ENCODE data around the gene KLHL17.

The KLHL17 gene

DNA sequence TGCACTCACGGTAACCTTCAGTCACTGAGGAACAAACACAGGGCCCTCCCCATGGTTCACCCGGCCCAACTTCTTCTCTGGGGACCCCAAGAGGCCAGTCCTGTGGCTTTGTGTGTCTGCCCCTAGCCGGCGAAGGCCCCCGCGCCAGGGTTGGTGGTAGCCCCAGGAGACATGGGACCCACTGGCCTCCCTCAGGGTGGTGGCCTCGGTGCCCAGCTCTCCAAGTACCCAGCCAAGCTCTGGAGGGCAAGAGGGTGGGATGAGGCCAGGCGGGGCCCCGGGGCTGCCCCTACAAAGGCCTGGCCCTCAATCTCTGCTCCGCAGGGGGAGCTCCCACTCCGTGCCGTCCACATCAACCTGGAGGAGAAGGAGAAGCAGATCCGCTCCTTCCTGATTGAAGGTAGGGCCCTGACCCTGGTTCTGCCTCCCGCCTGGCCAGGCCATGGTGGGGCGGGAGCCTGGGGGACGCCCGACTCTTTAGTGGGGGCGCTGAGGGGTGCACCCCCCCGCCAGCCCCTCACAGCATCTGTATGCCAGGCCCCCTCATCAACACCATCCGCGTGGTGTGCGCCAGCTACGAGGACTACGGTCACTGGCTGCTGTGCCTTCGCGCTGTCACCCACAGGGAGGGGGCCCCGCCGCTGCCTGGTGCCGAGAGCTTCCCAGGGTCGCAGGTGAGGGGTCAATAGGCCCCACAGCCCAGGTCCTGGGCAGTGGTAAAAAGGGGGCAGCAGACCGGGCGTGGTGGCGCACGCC, 11.5 kb downstream of the KLHL17 start:
- peaks cover 11 to 91% (median 61%) of the 10 kb centered on the region in 3 experiments for H3K27me3 ChIP-seq (ENCODE audit: control insufficient read depth in 3 of 3, insufficient read depth in 3 of 3, low read depth in 1 of 3, low read length in 3 of 3)
- H3K27ac ChIP-seq (replicated peaks; ENCODE audit: low read length), result no peak overlapping the region
- peak overlapping the region; percentile 82 for H3K14ac ChIP-seq (ENCODE audit: low read length)
- H4K91ac ChIP-seq (ENCODE audit: low read depth, low read length, poor library complexity), result no peak overlapping the region
- H3K9me3 ChIP-seq (replicated peaks in 1 of 2; ENCODE audit: control insufficient read depth in 2 of 2, insufficient read depth in 1 of 2, low read depth in 1 of 2, low read length in 2 of 2), result peaks cover 0 to 6% of the 10 kb centered on the region in 2 donors
- no peak overlapping the region for H2BK15ac ChIP-seq (ENCODE audit: low read length)
- H2AFZ ChIP-seq (ENCODE audit: low read length), result no peak overlapping the region
- H3K4me2 ChIP-seq (ENCODE audit: insufficient read depth, low read length, poor library complexity, severe bottlenecking), result no peak overlapping the region
- H3K4me1 ChIP-seq (ENCODE audit: control insufficient read depth in 2 of 2, insufficient read depth in 1 of 2, low read depth in 1 of 2, low read length in 2 of 2), result peaks cover 3 to 6% of the 10 kb centered on the region in 2 donors
- H3K4ac ChIP-seq (ENCODE audit: low read length), result no peak overlapping the region
- no peak overlapping the region for H3K9ac ChIP-seq (ENCODE audit: low read depth, low read length, poor library complexity)
- no peak overlapping the region for H2BK5ac ChIP-seq (ENCODE audit: low read length)
- H3K23ac ChIP-seq (ENCODE audit: low read depth, low read length, poor library complexity), result peak overlapping the region; percentile 65
- peak overlapping the region; percentile 38 for H3K18ac ChIP-seq (ENCODE audit: low read length)
- no peak overlapping the region for H2BK12ac ChIP-seq (ENCODE audit: low read length)
- no peak overlapping the region for H4K8ac ChIP-seq (ENCODE audit: low read depth, low read length)
- no peaks in the 10 kb centered on the region for H3K79me1 ChIP-seq (ENCODE audit: low read depth, low read length)
- H2AK5ac ChIP-seq (ENCODE audit: low read depth, low read length), result peak overlapping the region; percentile 94
- H3K36me3 ChIP-seq (replicated peaks in 1 of 2; ENCODE audit: control insufficient read depth in 2 of 2, insufficient read depth in 2 of 2, low read length in 2 of 2), result peaks cover 0 to 2% of the 10 kb centered on the region in 2 donors
- DNase-seq (ENCODE audit: low spot score), result no peak
- no CpG with 5 or more reads among the region's 34 CpGs for WGBS, 2 donors (ENCODE audit: extremely low coverage in 2 of 2, insufficient read length in 2 of 2, insufficient replicate concordance in 1 of 2)
- H2BK120ac ChIP-seq (ENCODE audit: low read depth, low read length), result no peak overlapping the region
- no peak overlapping the region for H3K4me3 ChIP-seq (ENCODE audit: low read length in 2 of 2)

DNA sequence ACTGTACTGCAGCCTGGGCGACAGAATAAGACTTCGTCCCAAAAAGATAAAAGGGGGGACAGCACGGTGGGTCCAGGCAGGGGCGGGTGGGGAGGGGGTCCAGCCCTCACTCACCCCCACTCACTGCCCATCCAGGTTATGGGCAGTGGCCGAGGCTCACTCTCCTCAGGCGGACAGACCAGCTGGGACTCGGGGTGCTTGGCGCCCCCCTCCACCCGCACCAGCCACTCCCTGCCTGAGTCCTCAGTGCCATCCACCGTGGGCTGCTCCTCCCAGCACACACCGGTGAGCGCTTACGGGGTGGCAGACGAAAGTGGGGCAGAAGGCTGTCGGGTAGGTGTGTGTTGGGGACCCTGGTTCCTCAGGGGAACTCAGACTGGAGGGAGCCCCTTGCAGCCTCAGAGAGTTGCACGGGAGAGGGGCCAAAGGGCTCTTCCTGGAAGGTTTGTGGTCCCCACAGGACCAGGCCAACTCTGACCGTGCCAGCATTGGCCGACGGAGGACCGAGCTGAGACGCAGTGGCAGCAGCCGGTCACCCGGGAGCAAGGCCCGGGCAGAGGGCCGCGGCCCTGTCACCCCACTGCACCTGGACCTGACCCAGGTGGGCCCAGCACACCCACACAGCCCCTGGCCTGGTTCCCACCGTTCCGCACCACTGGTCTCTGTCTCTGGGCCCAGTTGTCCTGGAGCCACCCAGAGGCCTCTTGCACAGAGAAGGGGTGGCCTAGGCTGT, 12.5 kb downstream of the KLHL17 start:
- H4K91ac ChIP-seq (ENCODE audit: low read depth, low read length, poor library complexity), result no peak overlapping the region
- no peak overlapping the region for H2AFZ ChIP-seq (ENCODE audit: low read length)
- no peak overlapping the region for H3K4me2 ChIP-seq (ENCODE audit: insufficient read depth, low read length, poor library complexity, severe bottlenecking)
- peak overlapping the region; percentile 48 for H3K18ac ChIP-seq (ENCODE audit: low read length)
- H2AK5ac ChIP-seq (ENCODE audit: low read depth, low read length), result peak overlapping the region; percentile 90
- H3K14ac ChIP-seq (ENCODE audit: low read length), result no peak overlapping the region
- H3K9me3 ChIP-seq (replicated peaks in 1 of 2; ENCODE audit: control insufficient read depth in 2 of 2, insufficient read depth in 1 of 2, low read depth in 1 of 2, low read length in 2 of 2), result peaks cover 0 to 6% of the 10 kb centered on the region in 2 donors
- no CpG with 5 or more reads among the region's 28 CpGs for WGBS, 2 donors (ENCODE audit: extremely low coverage in 2 of 2, insufficient read length in 2 of 2, insufficient replicate concordance in 1 of 2)
- DNase-seq (ENCODE audit: low spot score), result no peak
- H4K8ac ChIP-seq (ENCODE audit: low read depth, low read length), result no peak overlapping the region
- peak overlapping the region; percentile 75 for H2BK15ac ChIP-seq (ENCODE audit: low read length)
- peaks cover 0 to 2% of the 10 kb centered on the region in 2 donors for H3K36me3 ChIP-seq (replicated peaks in 1 of 2; ENCODE audit: control insufficient read depth in 2 of 2, insufficient read depth in 2 of 2, low read length in 2 of 2)
- peak overlapping the region; percentile 60 for H3K9ac ChIP-seq (ENCODE audit: low read depth, low read length, poor library complexity)
- peak overlapping the region; percentile 81 for H2BK120ac ChIP-seq (ENCODE audit: low read depth, low read length)
- H3K4me1 ChIP-seq (ENCODE audit: control insufficient read depth in 2 of 2, insufficient read depth in 1 of 2, low read depth in 1 of 2, low read length in 2 of 2), result peaks cover 1 to 4% of the 10 kb centered on the region in 2 donors
- no peak overlapping the region for H3K23ac ChIP-seq (ENCODE audit: low read depth, low read length, poor library complexity)
- no peak overlapping the region for H2BK12ac ChIP-seq (ENCODE audit: low read length)
- no peaks in the 10 kb centered on the region for H3K79me1 ChIP-seq (ENCODE audit: low read depth, low read length)
- H3K27ac ChIP-seq (replicated peaks; ENCODE audit: low read length), result no peak overlapping the region
- H3K27me3 ChIP-seq (ENCODE audit: control insufficient read depth in 3 of 3, insufficient read depth in 3 of 3, low read depth in 1 of 3, low read length in 3 of 3), result peaks cover 7 to 81% (median 51%) of the 10 kb centered on the region in 3 experiments
- no peak overlapping the region for H2BK5ac ChIP-seq (ENCODE audit: low read length)
- no peak overlapping the region for H3K4me3 ChIP-seq (ENCODE audit: low read length in 2 of 2)
- H3K4ac ChIP-seq (ENCODE audit: low read length), result peak overlapping the region; percentile 76

DNA sequence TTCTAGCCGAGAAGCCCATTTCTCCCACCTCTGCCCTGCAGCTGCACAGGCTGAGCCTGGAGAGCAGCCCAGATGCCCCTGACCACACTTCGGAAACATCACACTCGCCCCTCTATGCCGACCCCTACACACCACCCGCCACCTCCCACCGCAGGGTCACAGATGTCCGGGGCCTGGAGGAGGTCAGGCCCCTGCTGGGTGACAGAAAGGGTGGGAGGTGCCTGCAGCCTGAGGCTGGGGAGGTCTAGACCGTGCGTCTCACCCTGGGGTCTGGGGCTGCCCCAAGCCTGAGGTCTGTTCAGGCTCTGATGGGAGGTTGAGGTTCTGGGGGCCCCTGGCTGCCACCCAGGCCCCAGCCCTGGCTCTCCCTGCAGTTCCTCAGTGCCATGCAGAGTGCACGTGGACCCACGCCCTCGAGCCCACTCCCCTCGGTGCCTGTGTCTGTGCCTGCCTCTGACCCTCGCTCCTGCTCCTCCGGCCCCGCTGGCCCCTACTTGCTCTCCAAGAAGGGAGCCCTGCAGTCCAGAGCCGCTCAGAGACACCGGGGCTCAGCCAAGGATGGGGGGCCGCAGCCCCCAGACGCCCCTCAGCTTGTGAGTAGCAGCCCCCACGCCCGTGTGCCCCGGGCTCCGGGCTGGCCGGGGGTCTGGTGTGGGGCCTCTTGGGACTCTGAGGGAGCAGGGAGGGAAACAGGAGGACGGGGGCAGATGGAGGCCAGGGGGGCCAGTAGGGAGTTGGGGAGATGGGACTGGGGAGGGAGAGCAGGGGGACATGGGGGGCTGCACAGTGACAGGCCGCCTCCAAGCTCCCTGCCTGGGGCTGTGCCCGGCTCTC, 13.3 kb downstream of the KLHL17 start:
- H3K4me3 ChIP-seq (ENCODE audit: low read length in 2 of 2), result no peak overlapping the region
- H2BK5ac ChIP-seq (ENCODE audit: low read length), result no peak overlapping the region
- peak overlapping the region; percentile 60 for H3K9ac ChIP-seq (ENCODE audit: low read depth, low read length, poor library complexity)
- DNase-seq (ENCODE audit: low spot score), result no peak
- peak overlapping the region; percentile 90 for H2AK5ac ChIP-seq (ENCODE audit: low read depth, low read length)
- H3K14ac ChIP-seq (ENCODE audit: low read length), result peak overlapping the region; percentile 56
- peak overlapping the region; percentile 81 for H2BK120ac ChIP-seq (ENCODE audit: low read depth, low read length)
- no peak overlapping the region for H3K4me2 ChIP-seq (ENCODE audit: insufficient read depth, low read length, poor library complexity, severe bottlenecking)
- no peak overlapping the region for H3K18ac ChIP-seq (ENCODE audit: low read length)
- WGBS, 2 donors (ENCODE audit: extremely low coverage in 2 of 2, insufficient read length in 2 of 2, insufficient replicate concordance in 1 of 2), result no CpG with 5 or more reads among the region's 28 CpGs
- H3K27ac ChIP-seq (replicated peaks; ENCODE audit: low read length), result no peak overlapping the region
- peaks cover 5 to 73% (median 44%) of the 10 kb centered on the region in 3 experiments for H3K27me3 ChIP-seq (ENCODE audit: control insufficient read depth in 3 of 3, insufficient read depth in 3 of 3, low read depth in 1 of 3, low read length in 3 of 3)
- peak overlapping the region; percentile 76 for H3K4ac ChIP-seq (ENCODE audit: low read length)
- peaks cover 0 to 2% of the 10 kb centered on the region in 2 donors for H3K36me3 ChIP-seq (replicated peaks in 1 of 2; ENCODE audit: control insufficient read depth in 2 of 2, insufficient read depth in 2 of 2, low read length in 2 of 2)
- H3K9me3 ChIP-seq (replicated peaks in 1 of 2; ENCODE audit: control insufficient read depth in 2 of 2, insufficient read depth in 1 of 2, low read depth in 1 of 2, low read length in 2 of 2), result peaks cover 0 to 6% of the 10 kb centered on the region in 2 donors
- no peak overlapping the region for H2BK12ac ChIP-seq (ENCODE audit: low read length)
- H3K23ac ChIP-seq (ENCODE audit: low read depth, low read length, poor library complexity), result no peak overlapping the region
- H2BK15ac ChIP-seq (ENCODE audit: low read length), result peak overlapping the region; percentile 67
- peaks cover 1 to 4% of the 10 kb centered on the region in 2 donors for H3K4me1 ChIP-seq (ENCODE audit: control insufficient read depth in 2 of 2, insufficient read depth in 1 of 2, low read depth in 1 of 2, low read length in 2 of 2)
- no peak overlapping the region for H2AFZ ChIP-seq (ENCODE audit: low read length)
- H4K91ac ChIP-seq (ENCODE audit: low read depth, low read length, poor library complexity), result no peak overlapping the region
- no peaks in the 10 kb centered on the region for H3K79me1 ChIP-seq (ENCODE audit: low read depth, low read length)
- no peak overlapping the region for H4K8ac ChIP-seq (ENCODE audit: low read depth, low read length)
